Inferior parietal cortex (tissue), 1 donor: Measurements from ENCODE around the gene ZNF766.
"Not testable (repeated sequence)": the region's sequence is repeated elsewhere in the genome, so short reads cannot be mapped to it uniquely, and the experiment has no call there.

Experiments
- DNase-seq: peaks from one replicate; pipeline ENCODE4 v3.0.0-alpha.2; 2016; ENCODE audit errors: extremely low spot score

The ZNF766 gene

GRCh38 chr19:52269338-52270261, at the start of gene ZNF766:
Gene ZNF766, plus strand, starts transcription at chr19:52269587. Its CDS starts 27 bp downstream, at chr19:52269614.
- peak; percentile 92 for DNase-seq

- no peak for DNase-seq
Measured at GRCh38 chr19:52219611-52220010, 49.8 kb upstream of the ZNF766 start.

GRCh38 chr19:52221031-52221430, 48.4 kb upstream of the ZNF766 start:
- no peak for DNase-seq

GRCh38 chr19:52221831-52222375, 47.5 kb upstream of the ZNF766 start:
- DNase-seq, result no peak

- no peak for DNase-seq
Measured at GRCh38 chr19:52224211-52224610, 45.2 kb upstream of the ZNF766 start.

GRCh38 chr19:52226652-52227051, 42.7 kb upstream of the ZNF766 start:
- DNase-seq, result no peak

- no peak for DNase-seq
Measured at GRCh38 chr19:52227196-52227940, 42.0 kb upstream of the ZNF766 start.

- DNase-seq, result no peak
Measured at GRCh38 chr19:52227980-52228379, 41.4 kb upstream of the ZNF766 start.

GRCh38 chr19:52229524-52229923, 39.9 kb upstream of the ZNF766 start:
- no peak for DNase-seq

- DNase-seq, result no peak
Measured at GRCh38 chr19:52230685-52231084, 38.7 kb upstream of the ZNF766 start.

GRCh38 chr19:52231154-52231910, 38.1 kb upstream of the ZNF766 start:
- no peak for DNase-seq

- no peak for DNase-seq
Measured at GRCh38 chr19:52234406-52234805, 35.0 kb upstream of the ZNF766 start.

GRCh38 chr19:52237197-52237596, 32.2 kb upstream of the ZNF766 start:
- no peak for DNase-seq

- DNase-seq, result peak; percentile 77
Measured at GRCh38 chr19:52237771-52238400, 31.5 kb upstream of the ZNF766 start.

- DNase-seq, result no peak
Measured at GRCh38 chr19:52244021-52244420, 25.4 kb upstream of the ZNF766 start.

- DNase-seq, result peak; percentile 19
Measured at GRCh38 chr19:52248241-52248640, 21.1 kb upstream of the ZNF766 start.

- DNase-seq, result no peak
Measured at GRCh38 chr19:52258426-52258825, 11.0 kb upstream of the ZNF766 start.

GRCh38 chr19:52265556-52265955, 3.8 kb upstream of the ZNF766 start:
- DNase-seq, result not testable (repeated sequence)

- DNase-seq, result no peak
Measured at GRCh38 chr19:52270266-52270885, 989 bp downstream of the ZNF766 start.

- DNase-seq, result no peak
Measured at GRCh38 chr19:52273301-52273700, 3.9 kb downstream of the ZNF766 start.

GRCh38 chr19:52274191-52274590, 4.8 kb downstream of the ZNF766 start:
- DNase-seq, result no peak
